ENCODE results near the gene NPBWR2.
A peak's percentile ranks its signal among the peaks of the same experiment; 100 is the strongest.

NPBWR2 gene

DNA sequence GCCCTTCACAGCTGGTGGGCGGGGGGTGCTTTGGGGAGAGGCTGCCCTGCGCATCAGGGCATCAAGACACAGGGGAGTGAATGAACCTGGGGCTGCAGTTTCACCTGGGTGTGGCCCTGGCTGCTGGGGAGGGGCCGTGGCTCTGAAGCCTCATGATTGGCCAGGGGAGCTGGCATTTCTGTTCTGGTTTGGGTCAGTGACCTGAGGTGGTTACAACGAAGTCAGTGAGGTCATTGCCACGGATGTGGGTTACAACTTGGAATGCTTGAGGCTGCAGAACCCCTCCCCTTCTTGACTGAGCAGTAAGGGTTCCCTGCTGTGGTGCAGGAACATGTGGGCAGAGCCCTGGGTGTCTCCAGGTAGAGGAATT lies 41.4 kb downstream of the NPBWR2 start:
- DNase-seq (ENCODE audit: low spot score) = peak; percentile 83
- TF ChIP-seq, protein P1, sequence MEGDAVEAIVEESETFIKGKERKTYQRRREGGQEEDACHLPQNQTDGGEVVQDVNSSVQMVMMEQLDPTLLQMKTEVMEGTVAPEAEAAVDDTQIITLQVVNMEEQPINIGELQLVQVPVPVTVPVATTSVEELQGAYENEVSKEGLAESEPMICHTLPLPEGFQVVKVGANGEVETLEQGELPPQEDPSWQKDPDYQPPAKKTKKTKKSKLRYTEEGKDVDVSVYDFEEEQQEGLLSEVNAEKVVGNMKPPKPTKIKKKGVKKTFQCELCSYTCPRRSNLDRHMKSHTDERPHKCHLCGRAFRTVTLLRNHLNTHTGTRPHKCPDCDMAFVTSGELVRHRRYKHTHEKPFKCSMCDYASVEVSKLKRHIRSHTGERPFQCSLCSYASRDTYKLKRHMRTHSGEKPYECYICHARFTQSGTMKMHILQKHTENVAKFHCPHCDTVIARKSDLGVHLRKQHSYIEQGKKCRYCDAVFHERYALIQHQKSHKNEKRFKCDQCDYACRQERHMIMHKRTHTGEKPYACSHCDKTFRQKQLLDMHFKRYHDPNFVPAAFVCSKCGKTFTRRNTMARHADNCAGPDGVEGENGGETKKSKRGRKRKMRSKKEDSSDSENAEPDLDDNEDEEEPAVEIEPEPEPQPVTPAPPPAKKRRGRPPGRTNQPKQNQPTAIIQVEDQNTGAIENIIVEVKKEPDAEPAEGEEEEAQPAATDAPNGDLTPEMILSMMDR (IDR thresholded peaks at IDR 0.05; ENCODE audit: extremely low read depth, insufficient read depth, missing control alignments) = no peak
- in situ Hi-C loops (cut with MboI; ENCODE audit: low pct_unique_long_range_greater_than_20kb, low sequenced_read_pairs, unreplicated experiment) = no loop called here

GRCh38 chr20:64065062-64065973 lies 42.0 kb downstream of the NPBWR2 start:
- in situ Hi-C loops (cut with MboI; ENCODE audit: low pct_unique_long_range_greater_than_20kb, low sequenced_read_pairs, unreplicated experiment) = no loop called here
- no peak for DNase-seq (ENCODE audit: low spot score)
- TF ChIP-seq, protein P1 (IDR thresholded peaks at IDR 0.05; ENCODE audit: extremely low read depth, insufficient read depth, missing control alignments) = no peak

GRCh38 chr20:64064145-64064698 lies 43.1 kb downstream of the NPBWR2 start:
- in situ Hi-C loops (cut with MboI; ENCODE audit: low pct_unique_long_range_greater_than_20kb, low sequenced_read_pairs, unreplicated experiment) = no loop called here
- TF ChIP-seq, protein P1 (IDR thresholded peaks at IDR 0.05; ENCODE audit: extremely low read depth, insufficient read depth, missing control alignments) = no peak
- DNase-seq (ENCODE audit: low spot score) = no peak

DNA sequence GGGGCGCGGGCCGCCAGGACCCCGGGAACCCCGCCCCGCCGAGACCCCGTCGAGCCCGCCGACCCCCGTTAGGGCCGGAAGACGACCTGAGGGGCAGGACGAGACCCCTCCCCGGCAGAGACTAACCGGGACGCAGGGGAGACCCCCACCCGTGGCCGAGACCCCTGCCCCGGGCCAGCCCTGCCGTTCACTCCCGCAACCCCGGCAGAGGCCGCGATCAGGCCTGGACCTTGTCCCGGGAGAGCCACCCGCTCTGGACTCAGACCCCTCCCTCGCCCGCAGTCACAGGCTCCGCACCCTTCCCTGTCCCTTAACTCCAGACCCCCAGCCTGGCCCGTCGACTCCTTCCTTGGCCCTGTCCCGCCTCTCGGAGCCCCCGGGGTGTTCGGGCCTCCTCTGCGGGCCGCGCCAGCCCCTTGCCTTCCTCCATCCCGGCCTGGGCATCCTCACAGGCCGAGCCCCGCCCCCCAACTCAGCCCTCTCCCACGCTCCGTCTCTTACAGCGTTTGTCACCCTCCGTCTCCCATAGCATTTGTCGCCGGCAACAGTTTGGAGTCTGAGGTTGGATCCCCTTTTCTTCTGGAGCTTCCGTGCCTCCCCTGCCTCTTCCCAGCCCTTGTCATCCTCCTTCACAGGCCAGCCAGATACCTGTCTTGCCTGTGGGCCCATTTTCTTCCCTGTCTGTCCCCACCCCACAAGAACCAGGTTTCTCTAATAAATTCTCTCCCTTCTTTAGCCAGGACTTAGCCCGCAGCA lies 43.8 kb downstream of the NPBWR2 start:
- in situ Hi-C loops (cut with MboI; ENCODE audit: low pct_unique_long_range_greater_than_20kb, low sequenced_read_pairs, unreplicated experiment) = no loop called here
- DNase-seq (ENCODE audit: low spot score) = no peak
- TF ChIP-seq, protein P1 (IDR thresholded peaks at IDR 0.05; ENCODE audit: extremely low read depth, insufficient read depth, missing control alignments) = no peak

GRCh38 chr20:64062596-64063388 lies 44.6 kb downstream of the NPBWR2 start, which contains the start of gene TCEA2:
TCEA2 (plus strand) TSS chr20:64063198; CDS start chr20:64063313, 115 bp downstream.
- TF ChIP-seq, protein P1 (IDR thresholded peaks at IDR 0.05; ENCODE audit: extremely low read depth, insufficient read depth, missing control alignments) = no peak
- in situ Hi-C loops (cut with MboI; ENCODE audit: low pct_unique_long_range_greater_than_20kb, low sequenced_read_pairs, unreplicated experiment) = no loop called here
- peak; percentile 99 for DNase-seq (ENCODE audit: low spot score)

GRCh38 chr20:64062276-64062595 lies 45.1 kb downstream of the NPBWR2 start:
- TF ChIP-seq, protein P1 (IDR thresholded peaks at IDR 0.05; ENCODE audit: extremely low read depth, insufficient read depth, missing control alignments) = no peak
- no peak for DNase-seq (ENCODE audit: low spot score)
- in situ Hi-C loops (cut with MboI; ENCODE audit: low pct_unique_long_range_greater_than_20kb, low sequenced_read_pairs, unreplicated experiment) = no loop called here
